Measurements from ENCODE around the gene IQGAP1.

GRCh38 chr15:90439946-90440345 lies 51.9 kb downstream of the IQGAP1 start:
- TF ChIP-seq, protein P1, sequence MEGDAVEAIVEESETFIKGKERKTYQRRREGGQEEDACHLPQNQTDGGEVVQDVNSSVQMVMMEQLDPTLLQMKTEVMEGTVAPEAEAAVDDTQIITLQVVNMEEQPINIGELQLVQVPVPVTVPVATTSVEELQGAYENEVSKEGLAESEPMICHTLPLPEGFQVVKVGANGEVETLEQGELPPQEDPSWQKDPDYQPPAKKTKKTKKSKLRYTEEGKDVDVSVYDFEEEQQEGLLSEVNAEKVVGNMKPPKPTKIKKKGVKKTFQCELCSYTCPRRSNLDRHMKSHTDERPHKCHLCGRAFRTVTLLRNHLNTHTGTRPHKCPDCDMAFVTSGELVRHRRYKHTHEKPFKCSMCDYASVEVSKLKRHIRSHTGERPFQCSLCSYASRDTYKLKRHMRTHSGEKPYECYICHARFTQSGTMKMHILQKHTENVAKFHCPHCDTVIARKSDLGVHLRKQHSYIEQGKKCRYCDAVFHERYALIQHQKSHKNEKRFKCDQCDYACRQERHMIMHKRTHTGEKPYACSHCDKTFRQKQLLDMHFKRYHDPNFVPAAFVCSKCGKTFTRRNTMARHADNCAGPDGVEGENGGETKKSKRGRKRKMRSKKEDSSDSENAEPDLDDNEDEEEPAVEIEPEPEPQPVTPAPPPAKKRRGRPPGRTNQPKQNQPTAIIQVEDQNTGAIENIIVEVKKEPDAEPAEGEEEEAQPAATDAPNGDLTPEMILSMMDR (IDR thresholded peaks at IDR 0.05; ENCODE audit: poor library complexity): no peak
- TF ChIP-seq EZH2phosphoT487 (IDR thresholded peaks at IDR 0.05; ENCODE audit: low read depth, severe bottlenecking, unreplicated experiment): no peak

Measured in hepatocyte (in vitro differentiated cells).